Measurements from ENCODE around the gene MDH1.
A peak's percentile ranks its signal among the peaks of the same experiment; 100 is the strongest.
"Not testable (repeated sequence)": the region's sequence is repeated elsewhere in the genome, so short reads cannot be mapped to it uniquely, and the experiment has no call there.

The MDH1 gene

GRCh38 chr2:63588385-63589147 is at the start of gene MDH1, which contains the start of gene WDPCP:
Gene MDH1, plus strand, starts transcription at chr2:63588963. Its CDS starts 81 bp downstream, at chr2:63589044.
Gene WDPCP, minus strand, starts transcription at chr2:63588477. Its CDS starts 206 bp downstream, at chr2:63588271.
- peak; percentile 100 for DNase-seq

DNA sequence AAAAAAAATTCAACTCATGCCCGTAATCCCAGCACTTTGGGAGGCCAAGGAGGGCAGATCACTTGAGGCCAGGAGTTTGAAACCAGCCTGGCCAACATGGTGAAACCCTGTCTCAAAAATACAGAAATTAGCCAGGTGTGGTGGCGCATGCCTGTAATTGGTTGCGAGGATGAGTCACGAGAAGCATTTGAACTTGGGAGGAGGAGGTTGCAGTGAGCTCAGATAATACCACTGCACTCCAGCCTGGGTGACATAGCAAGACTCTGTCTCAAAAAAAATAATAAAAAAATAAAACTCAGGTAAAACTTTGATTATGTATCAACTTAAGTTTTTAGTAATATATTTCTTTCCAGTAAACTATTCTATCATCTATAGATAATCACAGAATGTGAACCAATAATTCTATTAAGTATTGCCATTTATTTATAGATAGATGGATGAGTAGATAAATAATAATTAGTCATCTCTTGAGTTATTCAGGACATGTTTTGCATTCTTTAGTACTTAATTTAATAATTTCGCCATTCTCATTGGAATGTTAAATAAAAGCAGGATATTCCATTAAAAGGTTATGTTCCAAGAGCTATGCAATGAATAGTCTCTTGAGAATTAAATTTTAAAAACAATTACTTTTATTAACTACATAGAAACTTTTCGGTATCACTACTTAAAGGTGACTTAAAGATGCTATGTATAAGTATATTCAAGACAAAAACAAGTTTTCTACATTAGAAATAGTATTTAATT is 49.2 kb upstream of the MDH1 start:
- DNase-seq = peak; percentile 22

DNA sequence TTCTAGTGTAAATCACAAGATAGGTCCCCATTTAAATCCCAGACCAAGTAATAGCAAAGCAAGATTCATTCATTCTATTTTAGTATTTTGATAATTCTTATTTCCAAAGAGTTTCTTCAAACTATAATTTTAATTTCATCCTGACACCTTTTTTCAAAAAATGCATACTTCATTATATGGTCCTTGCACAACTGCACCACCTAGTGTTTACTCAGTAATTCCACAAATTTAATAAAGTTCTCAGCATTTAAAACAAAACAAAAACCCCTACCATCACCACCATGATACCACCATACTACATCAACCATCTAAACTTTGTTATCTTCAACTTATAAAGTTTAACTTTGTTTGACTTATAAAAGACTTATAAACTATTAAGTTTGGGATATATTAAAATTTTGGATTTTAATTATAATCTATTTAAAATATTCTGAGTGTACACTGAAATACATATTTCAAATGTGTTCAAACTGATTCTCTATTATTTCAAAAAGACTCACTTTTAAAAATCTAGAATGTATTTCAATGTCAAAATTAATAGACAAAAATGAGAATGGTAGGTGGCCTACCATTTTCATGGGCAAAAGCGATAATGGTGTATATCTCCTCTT is 44.6 kb upstream of the MDH1 start:
- DNase-seq = no peak

GRCh38 chr2:63545023-63545422 is 43.7 kb upstream of the MDH1 start:
- DNase-seq = no peak

DNA sequence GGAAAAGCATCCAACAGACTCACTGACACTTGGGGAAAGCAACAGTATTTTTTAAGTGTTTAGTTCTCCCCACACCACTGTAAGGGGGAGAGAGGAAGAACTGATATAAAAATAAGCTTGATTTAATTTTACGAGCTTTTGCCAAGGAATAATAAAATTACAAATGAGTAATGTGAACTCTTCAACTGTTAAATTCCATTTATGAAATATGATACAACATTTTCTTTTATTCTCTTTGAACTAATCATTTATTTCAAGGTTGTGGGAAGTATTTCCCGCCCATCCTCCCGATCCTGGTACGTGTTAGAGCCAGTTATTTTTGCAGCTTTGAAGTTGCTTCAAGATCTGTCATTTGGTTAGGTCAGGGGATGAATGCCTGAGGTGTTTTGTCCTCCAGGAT is 35.7 kb upstream of the MDH1 start:
- DNase-seq = peak; percentile 56

DNA sequence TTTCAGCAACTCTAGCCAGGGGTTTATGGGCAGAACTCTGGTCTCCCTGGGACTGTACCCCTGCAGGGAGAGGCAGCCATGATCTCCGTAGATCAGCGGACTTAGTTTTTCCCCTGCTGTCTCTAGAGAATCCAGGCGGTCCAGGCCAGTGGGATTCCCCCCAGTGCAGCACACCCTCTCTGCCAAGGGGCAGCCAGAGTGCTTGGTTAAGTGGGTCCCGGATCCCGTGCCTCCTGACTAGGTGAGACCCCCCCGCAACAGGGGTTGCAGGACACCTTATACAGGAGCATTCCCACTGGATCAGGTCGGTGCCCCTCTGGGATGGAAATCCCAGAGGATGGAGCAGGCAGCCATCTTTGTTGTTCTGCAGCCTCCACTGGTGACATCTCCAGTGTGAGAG is 33.5 kb upstream of the MDH1 start:
- no peak for DNase-seq

DNA sequence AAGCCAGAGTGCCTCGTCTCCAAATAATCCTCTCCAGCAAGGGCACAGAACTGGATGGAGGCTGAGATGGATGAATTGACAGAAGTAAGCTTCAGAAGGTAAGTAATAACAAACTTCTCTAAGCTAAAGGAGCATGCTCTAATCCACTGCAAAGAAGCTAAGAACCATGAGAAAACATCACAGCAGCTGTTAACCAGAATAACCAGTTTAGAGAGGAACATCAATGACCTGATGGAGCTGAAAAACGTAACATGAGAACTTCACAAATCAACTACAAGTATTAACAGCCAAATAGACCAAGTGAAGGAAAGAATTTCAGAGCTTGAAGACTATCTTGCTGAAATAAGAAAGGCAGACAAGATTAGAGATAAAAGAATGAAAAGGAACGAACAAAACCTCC is 32.8 kb upstream of the MDH1 start:
- DNase-seq = no peak

- DNase-seq = not testable (repeated sequence)
These were observed 30.9 kb upstream of the MDH1 start for GRCh38 chr2:63557819-63558218.

DNA sequence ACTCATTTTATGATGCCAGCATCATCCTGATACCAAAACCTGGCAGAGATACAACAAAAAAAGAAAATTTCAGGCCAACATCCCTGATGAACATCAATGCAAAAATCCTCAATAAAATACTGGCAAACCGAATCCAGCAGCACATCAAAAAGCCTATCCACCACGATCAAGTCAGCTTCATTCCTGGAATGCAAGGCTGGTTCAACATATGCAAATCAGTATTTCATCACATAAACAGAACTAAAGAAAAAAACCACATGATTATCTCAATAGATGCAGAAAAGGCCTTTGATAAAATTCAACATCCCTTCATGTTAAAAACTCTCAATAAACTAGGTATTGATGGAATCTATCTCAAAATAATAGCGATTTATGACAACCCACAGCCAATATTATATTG is 29.8 kb upstream of the MDH1 start:
- not testable (repeated sequence) for DNase-seq

GRCh38 chr2:63562751-63563150 is 26.0 kb upstream of the MDH1 start:
- no peak for DNase-seq

GRCh38 chr2:63569740-63570139 is 19.0 kb upstream of the MDH1 start:
- DNase-seq = no peak

GRCh38 chr2:63571291-63571690 is 17.5 kb upstream of the MDH1 start:
- DNase-seq = no peak

GRCh38 chr2:63572001-63572400 is 16.8 kb upstream of the MDH1 start:
- no peak for DNase-seq

GRCh38 chr2:63573026-63573425 is 15.7 kb upstream of the MDH1 start:
- not testable (repeated sequence) for DNase-seq

DNA sequence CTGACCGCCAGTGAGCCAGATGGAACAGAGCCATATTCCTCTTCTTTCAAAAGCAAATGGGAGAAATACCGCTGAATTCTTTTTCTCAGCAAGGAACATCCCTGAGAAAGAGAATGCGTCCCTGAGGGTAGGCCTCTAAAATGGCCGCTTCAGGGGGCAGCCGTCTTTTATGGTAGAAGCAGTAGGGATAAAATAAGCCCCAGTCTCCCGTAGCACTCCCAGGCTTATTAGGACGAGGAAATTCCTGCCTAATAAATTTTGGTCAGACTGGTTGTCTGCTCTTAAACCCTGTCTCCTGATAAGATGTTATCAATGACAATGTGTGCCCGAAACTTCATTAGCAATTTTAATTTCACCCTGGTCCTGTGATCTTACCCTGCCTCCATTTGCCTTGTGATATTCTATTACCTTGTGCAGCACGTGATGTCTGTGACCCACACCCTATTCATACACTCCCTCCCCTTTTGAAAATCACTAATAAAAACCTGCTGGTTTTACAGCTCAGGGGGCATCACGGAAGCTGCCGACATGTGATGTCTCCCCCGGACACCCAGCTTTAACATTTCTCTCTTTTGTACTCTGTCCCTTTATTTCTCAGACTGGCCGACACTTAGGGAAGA is 14.9 kb upstream of the MDH1 start:
- DNase-seq = not testable (repeated sequence)

- DNase-seq = no peak
These were observed 12.2 kb upstream of the MDH1 start for GRCh38 chr2:63576546-63576945.

GRCh38 chr2:63578767-63579166 is 10.0 kb upstream of the MDH1 start:
- DNase-seq = no peak

DNA sequence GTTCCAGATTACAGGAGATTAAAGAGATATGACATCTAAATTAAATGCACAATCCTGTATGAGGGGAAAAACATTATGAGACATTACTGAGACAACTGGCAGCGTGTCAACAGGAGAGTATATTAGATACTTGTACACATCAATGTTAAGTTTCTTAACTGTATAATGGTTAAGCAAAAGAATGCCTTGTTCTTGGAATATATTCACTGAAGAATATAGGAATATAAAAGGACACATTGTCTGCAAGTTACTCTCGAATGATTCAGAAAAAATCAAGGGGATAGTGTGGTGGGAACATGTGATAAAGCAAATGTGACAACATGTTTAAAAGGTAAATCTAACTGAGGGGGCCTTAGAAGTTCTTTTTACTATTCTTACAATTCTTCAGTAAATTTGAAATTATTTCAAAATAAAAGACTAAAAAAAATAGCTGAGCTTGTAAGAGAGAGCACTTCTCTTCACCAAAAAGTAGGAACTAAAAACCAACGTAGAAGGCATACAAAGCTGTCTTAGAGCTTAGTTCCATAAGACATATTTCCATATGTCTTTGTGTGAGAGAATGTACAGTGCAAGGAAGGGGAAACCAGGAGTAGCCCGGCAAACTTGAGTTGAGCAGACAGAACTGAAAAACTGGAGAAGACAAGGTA is 8.0 kb upstream of the MDH1 start:
- DNase-seq = no peak

- DNase-seq = peak; percentile 78
These were observed 7.3 kb upstream of the MDH1 start for GRCh38 chr2:63581298-63581961.

DNA sequence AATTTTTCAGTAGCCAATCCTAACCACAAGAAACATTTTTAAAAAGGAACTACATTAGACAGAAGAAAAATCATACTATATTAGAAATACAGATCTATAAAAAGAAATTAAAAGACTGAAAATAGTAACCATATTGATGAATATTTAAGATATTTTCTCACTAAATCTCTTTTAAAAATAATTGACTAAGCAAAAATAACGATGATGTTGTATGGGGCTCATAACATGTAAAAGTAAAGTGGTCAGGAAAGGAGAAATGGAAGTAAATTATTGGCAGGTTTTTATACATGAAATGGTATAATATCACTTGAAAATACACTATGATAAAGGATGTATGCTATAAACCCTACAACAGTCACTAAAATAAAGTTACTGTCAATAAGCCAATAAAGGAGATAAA is 5.9 kb upstream of the MDH1 start:
- DNase-seq = no peak

DNA sequence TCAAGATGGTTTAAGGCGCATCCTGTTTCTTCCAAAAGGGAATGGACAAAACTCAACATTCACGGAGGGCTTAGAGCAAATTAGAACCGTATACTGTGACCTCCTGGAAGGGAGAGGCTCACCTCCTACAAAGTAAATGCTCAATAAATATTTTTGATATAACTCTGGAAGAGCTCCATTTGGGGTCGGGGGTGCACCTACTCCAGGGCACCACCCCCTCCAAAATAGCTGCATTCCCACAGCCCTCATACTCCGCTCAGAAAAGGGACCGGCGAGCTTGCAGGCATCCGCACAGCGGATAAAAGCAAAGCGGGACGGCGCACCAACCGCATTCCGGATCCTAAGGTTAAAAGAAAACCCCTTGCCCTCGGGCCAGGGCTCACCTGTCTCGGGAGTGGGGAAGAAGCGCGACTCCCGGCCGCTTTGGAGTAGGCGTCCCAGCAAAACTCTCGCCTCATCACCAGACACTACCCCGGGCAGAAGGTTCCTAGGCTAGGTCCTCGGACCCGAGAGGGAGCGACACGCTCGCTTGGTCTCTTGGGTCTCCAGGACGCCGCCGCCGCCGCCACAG is 864 bp upstream of the MDH1 start:
- DNase-seq = no peak
